HG02943 (cell line): ENCODE results near the gene CAMTA1.

Source experiments
- ATAC-seq: cut with Tn5 transposase; IDR thresholded peaks from one replicate; pipeline ENCODE4 v1.9.1; 2021; ENCODE audit warnings: mild to moderate bottlenecking, low read depth, moderate library complexity; ENCODE audit not compliant: unreplicated experiment

The CAMTA1 gene

DNA sequence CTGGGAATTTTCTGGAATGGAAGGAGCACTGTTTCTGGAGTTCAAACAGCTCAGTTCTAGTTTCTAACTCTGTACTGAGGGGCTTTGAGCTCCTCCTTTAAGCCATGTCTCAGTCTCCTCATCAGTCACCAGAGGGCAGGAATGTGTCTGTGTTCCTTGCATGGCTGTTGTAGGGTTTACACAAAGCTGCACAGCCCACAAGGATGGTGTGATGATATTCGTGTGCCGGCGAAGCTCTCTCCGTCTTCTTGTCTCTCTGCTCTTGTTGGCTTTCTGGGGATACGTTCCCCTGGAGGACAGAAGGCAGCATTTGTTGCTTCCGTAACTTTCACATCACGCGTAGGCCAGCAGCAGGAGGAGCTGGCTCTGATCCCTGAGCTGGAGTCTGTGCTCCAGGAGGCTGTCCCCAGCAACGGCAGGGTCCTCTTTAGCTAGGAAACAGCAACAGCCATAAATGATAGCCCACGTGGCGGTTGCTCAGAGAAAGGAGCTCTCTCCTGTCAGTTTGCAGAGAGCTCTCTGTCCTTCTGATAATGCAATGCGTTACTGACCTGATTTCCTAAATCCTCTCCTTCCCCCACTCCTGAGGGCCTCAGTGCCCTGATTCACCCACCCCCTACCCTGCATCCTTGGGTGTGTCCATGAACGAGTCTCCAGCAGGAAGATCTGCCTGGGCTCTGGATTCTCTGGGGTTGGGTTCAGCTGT is 796.7 kb downstream of the CAMTA1 start:
- ATAC-seq: no peak

GRCh38 chr1:7582460-7582972 is 797.3 kb downstream of the CAMTA1 start:
- ATAC-seq: no peak

GRCh38 chr1:7583291-7584096 is 798.2 kb downstream of the CAMTA1 start:
- ATAC-seq: no peak

GRCh38 chr1:7584157-7584556 is 798.9 kb downstream of the CAMTA1 start:
- ATAC-seq: no peak

DNA sequence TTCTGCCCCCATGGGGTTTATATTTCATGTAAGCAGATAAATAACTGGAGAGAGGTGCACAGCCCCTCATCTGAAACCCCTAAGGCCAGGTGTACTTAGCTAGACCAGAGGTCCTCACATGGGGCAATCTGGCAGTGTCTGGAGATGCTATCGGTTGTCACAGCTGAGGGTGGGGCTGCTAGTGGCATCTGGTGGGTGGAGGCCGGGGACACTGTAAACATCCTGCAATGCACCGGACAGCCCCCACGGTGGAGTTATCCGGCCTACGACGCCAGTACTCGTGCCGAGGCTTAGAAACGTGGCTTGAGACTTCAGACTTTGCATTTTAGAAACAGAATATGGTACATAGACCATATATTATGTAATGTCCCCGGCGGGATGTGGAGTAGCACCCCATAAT is 799.4 kb downstream of the CAMTA1 start:
- ATAC-seq: no peak

GRCh38 chr1:7585216-7585907 is 800.1 kb downstream of the CAMTA1 start:
- ATAC-seq: no peak

DNA sequence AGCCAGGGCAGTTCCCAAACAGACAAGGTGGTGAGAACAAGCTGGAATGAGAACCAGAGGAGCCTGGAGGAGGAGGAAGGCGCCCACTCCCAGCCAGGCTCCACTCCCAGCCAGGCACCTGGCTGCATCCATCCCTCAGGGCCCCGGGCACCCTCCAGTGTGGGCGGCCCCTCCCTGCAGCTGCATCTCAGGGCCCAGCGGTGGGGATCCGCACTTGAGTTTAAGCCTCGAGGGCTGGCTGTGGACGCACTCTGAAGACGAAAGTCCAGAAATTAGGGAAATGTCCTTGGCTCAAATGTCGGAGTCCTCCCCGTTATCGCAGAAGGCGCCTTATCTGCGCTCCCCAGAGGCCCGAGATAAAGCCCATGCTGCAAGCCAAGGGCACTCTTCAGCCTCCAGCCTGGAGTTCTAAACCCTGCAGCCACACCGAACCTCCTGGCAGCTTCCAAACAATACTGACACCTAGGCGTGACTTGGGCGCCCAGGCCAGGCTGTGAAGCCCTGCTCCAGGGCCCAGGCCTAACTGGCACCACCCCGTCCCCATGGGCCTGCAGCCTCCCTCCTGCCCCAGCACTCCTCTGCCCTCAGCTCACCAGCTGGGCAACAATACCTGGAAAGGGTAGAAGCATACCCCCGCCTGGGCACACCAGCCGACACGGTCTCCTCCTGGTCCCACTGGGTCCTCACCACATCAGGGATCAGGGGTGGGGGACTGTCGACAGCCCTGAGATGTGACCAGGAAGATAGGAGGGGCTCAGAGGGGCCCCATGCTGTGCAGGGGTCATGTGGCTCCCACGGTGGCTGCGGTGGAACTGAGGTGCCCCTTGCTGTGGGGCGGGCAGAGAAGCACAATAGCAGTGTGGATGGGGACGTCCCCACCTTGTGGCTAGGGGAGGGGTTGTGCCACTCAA is 801.0 kb downstream of the CAMTA1 start:
- ATAC-seq: no peak

- ATAC-seq: no peak
These were observed 802.0 kb downstream of the CAMTA1 start for GRCh38 chr1:7587108-7587772.

GRCh38 chr1:7587773-7588456 is 802.7 kb downstream of the CAMTA1 start:
- no peak for ATAC-seq

DNA sequence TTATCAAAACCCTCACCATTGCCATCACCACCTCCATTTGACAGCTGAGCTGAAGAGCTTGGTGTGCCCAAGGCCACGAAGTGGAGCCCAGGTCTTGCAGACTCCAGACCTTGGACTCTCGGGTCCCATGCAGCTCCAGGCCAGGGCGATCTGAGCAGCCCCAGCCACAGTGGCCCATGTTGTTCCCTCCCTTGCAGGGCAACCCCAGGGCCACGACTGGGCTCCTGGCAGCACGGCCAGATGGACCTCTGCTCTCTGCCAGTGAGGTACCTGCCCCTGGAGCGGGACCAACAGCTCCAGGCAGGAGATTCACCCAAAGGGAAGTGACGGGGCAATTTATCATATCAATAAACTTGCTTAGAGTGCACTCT is 803.2 kb downstream of the CAMTA1 start:
- no peak for ATAC-seq

- ATAC-seq: no peak
These were observed 804.0 kb downstream of the CAMTA1 start for GRCh38 chr1:7589080-7589735.

GRCh38 chr1:7589774-7590425 is 804.6 kb downstream of the CAMTA1 start:
- ATAC-seq: no peak

- no peak for ATAC-seq
These were observed 805.2 kb downstream of the CAMTA1 start for GRCh38 chr1:7590426-7590790.

DNA sequence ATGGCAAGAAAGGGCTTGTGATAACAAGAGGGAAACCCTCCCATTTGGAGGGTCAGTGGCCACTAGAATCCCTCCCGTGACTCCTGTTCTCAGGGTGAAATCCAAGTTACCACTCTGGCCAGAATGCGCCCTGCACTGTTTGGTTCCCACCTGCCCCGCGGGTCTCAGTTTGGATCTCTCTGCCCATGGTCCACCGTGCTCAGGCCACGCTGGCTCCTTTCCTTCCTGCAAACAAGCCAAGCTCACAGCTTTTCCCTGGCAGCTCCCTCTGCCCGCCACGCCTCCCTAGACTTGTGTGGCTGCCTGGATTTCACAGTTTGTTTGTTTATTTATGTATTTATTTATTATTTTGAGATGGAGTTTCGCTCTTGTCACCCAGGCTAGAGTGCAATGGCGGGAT is 806.3 kb downstream of the CAMTA1 start:
- ATAC-seq: no peak

- ATAC-seq: no peak
These were observed 807.0 kb downstream of the CAMTA1 start for GRCh38 chr1:7592120-7592798.

DNA sequence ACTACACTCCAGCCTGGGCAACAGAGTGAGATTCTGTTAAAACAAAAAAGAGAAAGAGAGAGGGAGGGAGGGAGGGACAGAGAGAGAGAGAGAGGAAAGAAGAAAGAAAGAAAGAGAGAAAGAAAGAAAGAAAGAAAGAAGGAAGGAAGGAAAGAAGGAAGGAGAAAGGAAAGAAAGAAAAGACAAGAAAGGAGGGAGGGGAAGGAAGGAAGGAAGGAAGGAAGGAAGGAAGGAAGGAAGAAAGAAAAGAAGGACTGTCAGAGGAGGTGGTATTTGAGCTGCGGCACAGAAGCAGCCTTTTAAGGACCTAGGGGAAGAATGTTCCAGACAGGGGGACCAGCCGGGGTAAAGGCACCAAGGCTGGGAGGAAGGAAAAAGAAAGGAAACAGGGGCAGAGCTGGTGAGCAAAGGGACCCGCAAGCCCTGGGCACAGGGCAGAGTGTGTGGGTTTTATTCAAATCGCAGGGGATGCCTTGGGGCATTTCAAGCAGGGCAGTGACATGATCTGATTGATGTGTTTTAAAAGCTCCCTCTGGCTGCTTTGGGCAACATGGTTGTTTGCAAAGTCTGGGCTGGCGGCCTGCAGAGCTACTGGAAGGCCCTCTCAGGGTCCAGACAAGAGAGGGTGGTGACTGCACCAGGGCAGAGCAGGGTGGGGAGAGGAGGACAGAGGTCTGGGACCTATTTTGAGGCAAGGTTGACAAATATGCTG is 808.9 kb downstream of the CAMTA1 start:
- ATAC-seq: no peak

DNA sequence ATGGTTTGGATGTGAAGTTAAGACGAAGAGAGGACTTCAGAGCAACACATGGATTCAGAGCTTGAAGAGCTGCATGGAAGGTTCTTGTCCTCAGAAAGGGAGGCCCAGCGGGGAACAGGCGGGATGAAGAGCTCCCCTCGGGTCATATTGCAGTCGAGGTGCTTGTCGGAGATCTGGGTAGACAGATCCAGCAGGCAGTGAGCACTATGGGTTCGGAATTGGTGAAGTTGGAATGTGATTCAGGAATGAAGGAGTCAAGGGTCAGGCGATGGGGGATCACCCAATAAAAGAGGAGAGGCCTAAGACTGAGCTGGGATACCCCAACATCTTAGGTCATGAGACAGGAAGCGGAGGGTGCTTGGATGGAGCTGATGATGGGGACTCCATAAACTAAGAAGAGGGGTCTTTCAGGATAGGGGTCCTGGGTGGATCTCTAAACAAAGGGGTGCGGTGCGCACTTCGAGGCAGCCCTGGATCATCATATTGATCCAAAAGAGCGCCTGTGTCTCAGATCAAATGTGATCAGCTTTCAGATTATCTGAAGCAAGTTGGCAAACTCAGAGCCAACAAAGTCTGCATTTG is 809.6 kb downstream of the CAMTA1 start:
- ATAC-seq: no peak
